Body of pancreas (tissue), 4 donors: ENCODE results near the gene DNAH1. TPM values are rescaled to one million over a fixed set of nuclear protein-coding genes. Genes with fewer than 3 reads are reported as not detected.

ENCODE experiments used
- ATAC-seq: fragments of 150-250 bp; one replicate; pipeline ENCODE4 v1.9.1; 2016
- DNase-seq, 4 donors: peaks; one replicate each; pipeline ENCODE4 v3.0.0-alpha.2; 2019
- H3K27ac ChIP-seq, 4 donors: fragments of 200-600 bp; sonication (generic); 1 replicate in 3 of 4; 2 replicates in 1 of 4; pipeline versions ENCODE4 v1.5.1 to v1.6.1; 2016 to 2019; ENCODE audit warnings: mild to moderate bottlenecking in 1 of 4, mixed read lengths in 1 of 4, moderate library complexity in 1 of 4
- H3K27me3 ChIP-seq, 2 donors: fragments of 200-600 bp; sonication (generic); one replicate each; pipeline ENCODE4 v1.6.0; 2016; ENCODE audit warnings: mild to moderate bottlenecking in 1 of 2
- H3K36me3 ChIP-seq, 2 donors: fragments of 200-600 bp; sonication (generic); replicated peaks in 1 of 2; 2 replicates each; pipeline ENCODE4 v1.5.1; 2016; ENCODE audit warnings: low read depth in 2 of 2; ENCODE audit not compliant: insufficient read depth in 1 of 2
- H3K4me1 ChIP-seq: fragments of 200-600 bp; sonication (generic); one replicate; pipeline ENCODE4 v1.6.0; 2016
- H3K4me3 ChIP-seq, 2 donors: fragments of 200-600 bp; sonication (generic); 1 replicate in 1 of 2; 2 replicates in 1 of 2; pipeline ENCODE4 v1.5.1; 2016 to 2019
- H3K9me3 ChIP-seq, 3 donors: fragments of 200-600 bp; sonication (generic); 1 replicate in 2 of 3; 2 replicates in 1 of 3; pipeline ENCODE4 v1.5.1; 2016
- POLR2A ChIP-seq, 3 donors: fragments of 450-650 bp; IDR thresholded peaks; one replicate each; pipeline ENCODE4 v1.6.1; 2016; ENCODE audit warnings: antibody characterized with exemption in 3 of 3, mild to moderate bottlenecking in 2 of 3
- WGBS, 2 donors: methylation state at CpG; one replicate each; pipeline ENCODE4 v1.1.5; 2017; 5-methylcytosine and 5-hydroxymethylcytosine counted together
- intact Hi-C: fragments of 100-400 bp; cut with DNase I; formaldehyde crosslinking; loops from one replicate; pipeline ENCODE4 v1.15.1; 2023
- total RNA-seq, 2 donors: library from RNA; depleted of rRNA; stranded (reverse); fragments of >200 nt; gene quantifications; one replicate each; pipeline ENCODE4 v1.1.0, GENCODE V29; 2016
- TF ChIP-seq, protein P1 (sequence below), 7 experiments: fragments of 450-650 bp in 4 of 7; fragments of 200-600 bp in 3 of 7; sonication (generic) in 3 of 7; IDR thresholded peaks; one replicate each; pipeline ENCODE4 v1.5.1; 2016 to 2019; ENCODE audit warnings: antibody characterized with exemption in 7 of 7

The DNAH1 gene
- total RNA-seq, 2 donors from 2014 or later: 6.0 to 14.8 TPM

DNA sequence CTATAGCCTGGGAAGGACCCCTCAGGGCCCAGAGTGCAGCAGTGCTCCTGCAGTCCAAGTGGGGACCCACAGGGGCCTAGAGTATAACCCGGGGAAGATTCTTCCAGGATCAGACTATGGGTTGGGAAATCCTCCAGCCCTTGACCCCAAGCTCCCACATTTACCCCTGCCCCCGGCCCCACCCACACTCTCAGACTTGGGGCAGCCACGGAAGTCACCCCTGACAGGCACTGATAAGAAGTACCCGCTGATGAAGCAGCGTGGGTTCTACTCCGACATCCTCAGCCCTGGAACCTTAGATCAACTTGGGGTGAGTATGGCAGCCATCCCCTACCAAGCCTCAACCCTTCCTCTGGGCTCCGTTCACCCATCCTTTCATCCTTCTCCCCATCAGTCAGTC is 6.3 kb downstream of the DNAH1 start:
- DNase-seq (no peak), ATAC-seq (no peak)
- Histone ChIP-seq H3K4me1 (peaks cover 4% of the 10 kb centered on the region), H3K36me3 (no peaks in the 10 kb centered on the region), H3K4me3 (no peak overlapping the region), H3K27me3 (no peaks in the 10 kb centered on the region), H3K27ac (no peak overlapping the region), H3K9me3 (no peaks in the 10 kb centered on the region)
- intact Hi-C loops: no loop called here
- TF ChIP-seq, protein P1, sequence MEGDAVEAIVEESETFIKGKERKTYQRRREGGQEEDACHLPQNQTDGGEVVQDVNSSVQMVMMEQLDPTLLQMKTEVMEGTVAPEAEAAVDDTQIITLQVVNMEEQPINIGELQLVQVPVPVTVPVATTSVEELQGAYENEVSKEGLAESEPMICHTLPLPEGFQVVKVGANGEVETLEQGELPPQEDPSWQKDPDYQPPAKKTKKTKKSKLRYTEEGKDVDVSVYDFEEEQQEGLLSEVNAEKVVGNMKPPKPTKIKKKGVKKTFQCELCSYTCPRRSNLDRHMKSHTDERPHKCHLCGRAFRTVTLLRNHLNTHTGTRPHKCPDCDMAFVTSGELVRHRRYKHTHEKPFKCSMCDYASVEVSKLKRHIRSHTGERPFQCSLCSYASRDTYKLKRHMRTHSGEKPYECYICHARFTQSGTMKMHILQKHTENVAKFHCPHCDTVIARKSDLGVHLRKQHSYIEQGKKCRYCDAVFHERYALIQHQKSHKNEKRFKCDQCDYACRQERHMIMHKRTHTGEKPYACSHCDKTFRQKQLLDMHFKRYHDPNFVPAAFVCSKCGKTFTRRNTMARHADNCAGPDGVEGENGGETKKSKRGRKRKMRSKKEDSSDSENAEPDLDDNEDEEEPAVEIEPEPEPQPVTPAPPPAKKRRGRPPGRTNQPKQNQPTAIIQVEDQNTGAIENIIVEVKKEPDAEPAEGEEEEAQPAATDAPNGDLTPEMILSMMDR (IDR thresholded peaks at IDR 0.05): no peak
- no peak for TF ChIP-seq POLR2A (IDR thresholded peaks at IDR 0.05)
- 81 to 83% methylated on average over 7 of the region's 7 CpGs for WGBS, 2 donors

DNA sequence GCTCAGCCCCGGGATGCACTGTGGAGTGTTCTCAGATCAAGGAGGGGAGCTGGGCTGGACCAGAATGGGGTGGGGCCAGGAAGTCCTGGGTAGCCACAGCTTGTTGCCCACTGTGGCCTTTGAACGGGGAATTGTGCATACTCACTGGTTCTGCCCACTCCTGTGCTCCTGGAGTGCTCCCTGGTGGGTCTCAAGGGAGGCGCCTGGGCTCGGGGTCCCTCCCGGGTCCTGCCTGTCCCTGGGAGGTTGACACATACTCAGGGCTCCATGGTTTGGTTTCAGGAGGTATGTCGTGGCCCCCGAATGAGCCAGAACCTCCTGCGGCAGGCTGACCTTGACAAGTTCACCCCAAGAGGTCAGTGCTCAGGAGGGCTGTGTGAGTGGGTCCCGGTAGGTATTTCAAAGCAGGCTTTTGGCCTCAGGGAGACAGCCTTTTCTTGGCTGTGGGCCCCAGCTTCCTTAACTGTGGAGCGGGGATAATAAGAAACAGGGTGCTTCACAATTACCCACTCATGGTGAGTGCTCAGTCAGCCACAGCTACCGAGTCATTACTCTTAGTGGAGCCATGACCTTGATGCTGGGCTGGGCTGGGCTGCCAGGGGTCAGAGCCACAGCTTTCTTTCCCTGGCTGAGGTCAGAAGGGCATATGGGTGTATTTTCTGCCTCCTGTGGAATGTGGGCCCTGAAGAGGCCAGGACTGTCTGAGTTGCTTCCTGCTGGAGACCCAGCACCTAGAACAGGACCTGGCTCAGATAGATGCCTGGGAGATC is 7.6 kb downstream of the DNAH1 start:
- intact Hi-C loops: no loop called here
- WGBS, 2 donors: 74 to 75% methylated on average over 3 to 10 of the region's 11 CpGs
- no peak for DNase-seq
- H3K27ac ChIP-seq: no peak overlapping the region
- H3K4me1 ChIP-seq: no peaks in the 10 kb centered on the region
- no peak overlapping the region for H3K4me3 ChIP-seq
- ATAC-seq: no peak
- no peaks in the 10 kb centered on the region for H3K36me3 ChIP-seq
- H3K9me3 ChIP-seq: no peaks in the 10 kb centered on the region
- TF ChIP-seq POLR2A (IDR thresholded peaks at IDR 0.05): no peak
- TF ChIP-seq, protein P1 (IDR thresholded peaks at IDR 0.05): no peak
- H3K27me3 ChIP-seq: no peaks in the 10 kb centered on the region

GRCh38 chr3:52324676-52325075 is 8.6 kb downstream of the DNAH1 start:
- DNase-seq (no peak), ATAC-seq (no peak)
- Histone ChIP-seq H3K27ac (no peak overlapping the region), H3K4me3 (no peak overlapping the region), H3K9me3 (no peaks in the 10 kb centered on the region), H3K4me1 (no peaks in the 10 kb centered on the region), H3K27me3 (no peaks in the 10 kb centered on the region), H3K36me3 (no peaks in the 10 kb centered on the region)
- TF ChIP-seq, protein P1 (IDR thresholded peaks at IDR 0.05): no peak
- no peak for TF ChIP-seq POLR2A (IDR thresholded peaks at IDR 0.05)
- 80 to 86% methylated on average over 1 to 4 of the region's 9 CpGs for WGBS, 2 donors
- intact Hi-C loops: no loop called here

DNA sequence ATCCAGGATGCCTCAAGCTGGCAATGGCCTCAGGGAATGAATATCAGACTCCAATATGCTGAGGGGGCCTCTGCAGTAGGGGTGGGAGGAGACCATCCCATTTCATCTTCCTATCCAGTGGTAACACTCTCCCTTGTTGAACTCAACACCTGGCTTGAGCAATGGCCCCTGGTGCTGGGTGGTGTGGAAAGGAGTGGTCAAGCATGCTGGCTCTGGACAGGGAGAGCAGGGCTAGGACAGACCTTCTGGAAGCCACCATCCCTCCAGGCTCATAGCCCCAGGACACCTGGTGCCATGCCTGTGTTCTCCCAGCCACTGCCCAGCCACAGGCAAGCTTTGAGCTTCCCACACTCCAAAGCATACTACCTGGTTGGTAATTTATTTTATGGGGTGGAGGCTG is 9.6 kb downstream of the DNAH1 start:
- Histone ChIP-seq H3K4me3 (no peak overlapping the region), H3K9me3 (no peaks in the 10 kb centered on the region), H3K27me3 (no peaks in the 10 kb centered on the region), H3K27ac (no peak overlapping the region), H3K36me3 (no peaks in the 10 kb centered on the region), H3K4me1 (no peaks in the 10 kb centered on the region)
- ATAC-seq: no peak
- DNase-seq: no peak
- intact Hi-C loops: no loop called here
- TF ChIP-seq, protein P1 (IDR thresholded peaks at IDR 0.05): no peak
- TF ChIP-seq POLR2A (IDR thresholded peaks at IDR 0.05): no peak

GRCh38 chr3:52326976-52327375 is 10.9 kb downstream of the DNAH1 start:
- Histone ChIP-seq H3K27me3 (no peaks in the 10 kb centered on the region), H3K27ac (no peak overlapping the region), H3K4me1 (no peaks in the 10 kb centered on the region), H3K36me3 (no peaks in the 10 kb centered on the region), H3K9me3 (no peaks in the 10 kb centered on the region), H3K4me3 (no peak overlapping the region)
- ATAC-seq: no peak
- intact Hi-C loops: no loop called here
- DNase-seq: no peak
- WGBS, 2 donors: 88 to 91% methylated on average over 6 of the region's 6 CpGs
- no peak for TF ChIP-seq POLR2A (IDR thresholded peaks at IDR 0.05)
- TF ChIP-seq, protein P1 (IDR thresholded peaks at IDR 0.05): no peak
